GM19238 (cell line): Measurements from ENCODE around the gene OBP2A.

ENCODE experiments used
- DNase-seq: peaks from one replicate; pipeline ENCODE4 v3.0.0; 2011; ENCODE audit warnings: low spot score; ENCODE audit not compliant: insufficient read length

OBP2A gene

GRCh38 chr9:135551456-135551855, 5.5 kb downstream of the OBP2A start:
- no peak for DNase-seq

- no peak for DNase-seq
Measured at GRCh38 chr9:135552021-135552697, 6.2 kb downstream of the OBP2A start.

- DNase-seq, result no peak
Measured at GRCh38 chr9:135552698-135553171, 6.8 kb downstream of the OBP2A start.

GRCh38 chr9:135554718-135555117, 8.8 kb downstream of the OBP2A start:
- DNase-seq, result no peak

GRCh38 chr9:135555203-135555602, 9.3 kb downstream of the OBP2A start:
- no peak for DNase-seq

- no peak for DNase-seq
Measured at GRCh38 chr9:135555910-135556309, 10.0 kb downstream of the OBP2A start.

- no peak for DNase-seq
Measured at GRCh38 chr9:135559606-135560005, 13.7 kb downstream of the OBP2A start.

- DNase-seq, result no peak
Measured at GRCh38 chr9:135561391-135562234, 15.7 kb downstream of the OBP2A start, which contains the start of gene PAEP. Gene PAEP, plus strand, starts transcription at chr9:135561756.

- DNase-seq, result no peak
Measured at GRCh38 chr9:135562235-135562745, 16.4 kb downstream of the OBP2A start.

GRCh38 chr9:135563039-135563476, 17.1 kb downstream of the OBP2A start:
- no peak for DNase-seq

GRCh38 chr9:135563858-135564257, 17.9 kb downstream of the OBP2A start:
- no peak for DNase-seq

GRCh38 chr9:135565141-135565628, 19.3 kb downstream of the OBP2A start:
- DNase-seq, result no peak

- DNase-seq, result no peak
Measured at GRCh38 chr9:135565636-135566035, 19.7 kb downstream of the OBP2A start.

- no peak for DNase-seq
Measured at GRCh38 chr9:135566552-135566951, 20.6 kb downstream of the OBP2A start.

- no peak for DNase-seq
Measured at GRCh38 chr9:135567311-135567710, 21.4 kb downstream of the OBP2A start.

GRCh38 chr9:135568026-135568425, 22.1 kb downstream of the OBP2A start:
- no peak for DNase-seq

- no peak for DNase-seq
Measured at GRCh38 chr9:135570456-135570855, 24.5 kb downstream of the OBP2A start.

GRCh38 chr9:135572233-135572632, 26.3 kb downstream of the OBP2A start:
- no peak for DNase-seq

- DNase-seq, result no peak
Measured at GRCh38 chr9:135573124-135573523, 27.2 kb downstream of the OBP2A start.

- no peak for DNase-seq
Measured at GRCh38 chr9:135574331-135574730, 28.4 kb downstream of the OBP2A start.

- no peak for DNase-seq
Measured at GRCh38 chr9:135574943-135575342, 29.0 kb downstream of the OBP2A start.

GRCh38 chr9:135575995-135576631, 30.2 kb downstream of the OBP2A start:
- DNase-seq, result no peak
